GM21447 (cell line): Measurements from ENCODE around the gene TNS1.

Experiments used
- ATAC-seq: cut with Tn5 transposase; IDR thresholded peaks from one replicate; pipeline ENCODE4 v1.9.1; 2021; ENCODE audit not compliant: unreplicated experiment

TNS1 gene

DNA sequence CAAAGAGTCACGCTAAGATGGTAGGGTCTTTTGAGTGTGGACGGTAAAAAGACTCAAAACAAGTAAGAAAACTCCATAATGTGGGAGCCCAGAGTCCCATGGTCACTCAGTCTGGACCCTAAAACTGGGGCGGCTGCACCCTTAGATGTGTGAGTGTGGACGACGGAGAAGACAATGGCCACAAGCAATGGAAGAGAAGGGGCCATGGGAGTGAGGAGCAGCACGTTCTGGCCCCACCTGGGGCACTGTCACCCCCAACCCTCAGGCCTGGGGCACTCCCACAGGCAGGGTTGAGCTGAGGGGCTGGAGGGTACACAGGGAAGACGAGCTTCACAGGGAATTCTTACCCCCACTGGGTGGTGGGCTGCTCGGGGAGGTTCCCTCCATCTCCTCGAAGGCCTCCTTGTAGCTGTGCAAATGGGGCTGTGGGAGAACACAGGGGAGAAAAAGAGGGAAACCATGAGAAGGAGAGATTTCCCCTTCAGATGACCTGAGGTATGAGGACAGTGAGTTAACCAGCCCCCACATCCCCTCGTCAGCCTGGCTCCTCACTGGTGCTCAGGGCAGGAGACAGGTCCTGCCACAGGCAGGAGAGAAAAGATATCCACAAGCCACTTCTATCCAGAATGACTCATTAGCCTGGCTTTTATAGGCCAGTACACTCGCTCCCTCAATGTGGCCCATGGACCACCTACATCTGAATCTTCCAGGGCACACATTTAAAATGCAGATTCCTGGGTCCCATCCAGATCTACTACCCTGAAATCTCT is 167.9 kb downstream of the TNS1 start:
- no peak for ATAC-seq

DNA sequence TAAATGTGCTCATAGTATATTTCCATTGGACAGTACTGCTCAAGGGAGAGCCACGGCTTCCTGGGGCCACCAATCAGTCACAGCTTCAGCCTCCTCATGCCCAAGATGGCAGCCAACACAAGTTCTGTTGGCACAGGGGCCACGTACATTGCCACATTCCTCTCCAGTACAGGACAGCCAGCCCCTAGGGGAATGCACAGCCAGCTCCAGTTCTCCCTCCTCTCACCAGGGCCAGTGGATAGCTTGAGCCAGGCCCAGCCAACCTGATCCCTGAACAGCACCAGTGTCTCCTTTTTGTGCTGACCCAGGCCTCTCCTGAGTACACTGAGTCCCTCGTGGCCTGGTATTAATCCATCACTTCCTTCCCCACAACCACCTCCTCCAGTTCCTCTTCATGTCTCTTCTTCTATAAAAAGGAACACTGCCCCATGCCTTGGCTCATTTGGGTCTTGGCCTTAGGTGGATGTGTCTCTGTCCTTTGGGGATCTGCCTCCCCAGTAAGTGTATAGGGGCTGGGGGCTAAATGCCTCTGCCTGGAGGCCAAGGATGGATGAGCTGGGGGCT is 168.7 kb downstream of the TNS1 start:
- ATAC-seq: no peak

DNA sequence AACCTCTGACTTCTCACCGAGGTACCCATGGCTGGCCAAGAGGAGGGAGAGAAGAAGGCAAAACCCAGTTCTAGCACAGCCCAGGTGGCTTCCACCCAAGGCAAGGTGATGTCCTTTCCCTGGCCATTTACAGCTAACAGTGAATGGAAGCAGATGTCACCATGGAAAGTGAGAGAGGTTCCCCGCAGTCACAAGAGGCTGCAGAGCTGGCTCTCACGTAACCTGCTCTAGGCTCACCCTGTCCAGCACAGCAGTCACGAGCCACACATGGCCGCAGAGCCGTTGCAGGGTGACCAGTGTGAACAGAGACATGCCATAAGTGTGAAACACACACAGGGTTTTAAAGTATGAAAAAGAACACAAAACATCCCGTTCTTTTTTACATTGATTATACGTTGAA is 169.4 kb downstream of the TNS1 start:
- no peak for ATAC-seq

DNA sequence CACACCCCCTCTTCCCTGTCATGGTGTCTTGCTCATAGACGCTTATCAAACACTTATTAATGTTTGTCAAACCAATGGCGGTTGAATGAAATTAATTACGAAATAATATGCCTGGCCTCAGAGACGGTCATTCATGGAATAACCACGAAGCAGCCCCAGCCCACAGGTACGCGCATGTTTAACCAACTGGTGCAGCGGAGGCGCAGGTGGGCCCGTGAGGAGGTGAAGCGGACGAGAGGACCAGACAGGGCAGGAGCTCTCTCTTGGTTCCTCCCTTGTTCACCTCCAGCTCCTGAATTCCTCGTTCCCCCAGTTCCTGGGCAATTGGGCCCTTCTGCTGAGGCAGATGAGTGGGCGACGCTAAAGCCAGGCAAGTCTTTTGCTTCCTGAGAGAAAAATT is 169.8 kb downstream of the TNS1 start:
- no peak for ATAC-seq

DNA sequence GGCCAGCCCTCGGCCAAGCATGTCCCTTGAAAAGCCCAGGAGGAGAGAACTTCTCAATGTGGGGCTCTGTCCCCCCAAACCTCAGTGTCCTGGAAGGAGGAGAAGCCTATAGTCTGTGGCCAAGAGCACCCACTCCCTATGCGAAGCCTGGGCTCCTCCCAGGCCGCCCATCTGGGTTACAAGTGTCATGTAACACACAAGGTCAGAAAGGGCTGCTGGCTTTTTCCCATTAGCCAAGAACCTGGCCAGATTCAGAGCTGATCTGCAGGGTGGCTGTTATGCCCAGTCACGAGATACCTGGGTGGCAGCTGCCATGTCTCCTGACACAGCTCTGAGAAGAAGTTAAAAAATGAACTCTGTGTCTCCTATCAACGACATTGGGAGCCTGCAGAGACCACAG is 170.7 kb downstream of the TNS1 start:
- no peak for ATAC-seq

DNA sequence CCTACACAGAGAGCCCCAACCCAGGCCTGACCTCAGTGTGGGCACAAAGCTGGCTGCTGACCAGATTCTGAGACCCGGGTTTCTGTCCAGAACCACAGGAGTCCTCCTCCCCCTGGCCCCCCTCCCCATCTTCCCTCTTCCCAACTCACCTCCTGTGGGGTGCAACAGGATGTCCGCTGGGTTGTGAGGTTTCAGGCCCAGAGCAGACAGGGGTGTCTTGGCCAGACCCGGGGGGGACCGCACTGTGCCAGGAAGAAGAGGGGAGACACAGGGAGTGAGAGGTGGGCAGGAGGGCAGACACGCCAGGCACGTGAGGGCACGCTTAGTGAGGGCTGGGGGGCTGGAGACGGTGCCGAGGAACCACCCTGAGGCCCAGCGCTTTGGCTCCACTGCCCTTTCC is 171.5 kb downstream of the TNS1 start:
- ATAC-seq: no peak

DNA sequence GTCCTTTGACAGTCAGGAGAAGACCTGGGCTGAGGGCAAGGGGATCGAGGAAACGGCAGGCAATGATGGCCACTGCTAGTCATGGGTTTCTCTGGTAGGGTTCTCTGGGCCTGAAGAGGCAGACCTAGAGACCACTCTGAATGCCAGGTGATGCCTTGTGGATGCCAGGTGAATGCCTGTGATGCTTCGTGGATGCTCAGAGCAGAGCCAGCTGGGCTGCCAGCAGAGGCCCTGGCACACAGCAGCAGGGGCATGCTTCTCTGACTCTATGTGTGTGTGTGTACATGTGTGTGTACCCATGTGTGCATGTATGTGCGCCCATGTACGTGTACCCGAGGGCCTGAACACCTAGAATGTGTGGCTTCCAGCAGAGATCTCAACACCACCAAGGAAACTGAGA is 172.0 kb downstream of the TNS1 start:
- ATAC-seq: no peak

DNA sequence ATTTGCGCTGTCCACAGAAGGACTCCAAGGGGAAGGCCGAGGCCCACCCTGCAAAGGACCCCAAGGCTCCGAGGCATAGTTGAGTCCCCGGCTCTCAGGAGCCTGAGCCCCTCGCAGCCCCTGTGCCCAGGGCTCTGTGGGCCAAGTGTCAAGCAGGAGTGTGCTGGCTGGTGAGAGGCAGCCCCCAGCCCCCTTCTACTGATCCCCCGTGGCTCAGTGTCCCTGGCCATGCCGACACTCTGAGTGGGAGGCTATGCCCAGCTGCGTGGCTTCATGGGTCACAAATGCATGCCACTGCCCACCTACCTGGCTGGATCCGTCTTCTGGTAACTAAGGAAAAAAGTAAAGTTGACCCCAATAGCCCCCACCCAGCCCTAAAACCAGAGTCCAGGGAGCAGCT is 172.7 kb downstream of the TNS1 start:
- ATAC-seq: no peak

DNA sequence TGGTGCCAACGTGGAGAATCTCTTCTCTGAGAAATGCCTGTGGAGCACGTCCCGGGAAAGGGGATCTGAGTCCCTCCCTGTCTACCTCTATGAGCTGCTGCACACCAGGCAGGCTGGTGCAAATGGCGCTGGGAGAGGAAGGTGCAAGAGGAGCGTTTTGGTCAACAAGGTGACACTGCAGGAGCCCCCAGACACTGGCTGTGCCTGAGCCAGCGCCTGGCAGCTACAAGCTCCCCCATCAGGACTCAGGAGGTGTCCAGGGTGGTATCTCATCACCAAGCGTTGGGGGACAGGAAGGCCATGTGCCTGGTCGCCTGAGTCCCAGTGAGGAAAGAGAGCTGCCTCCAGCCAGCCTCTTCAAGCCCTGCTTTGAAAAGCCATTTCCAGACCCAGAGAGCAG is 173.4 kb downstream of the TNS1 start:
- ATAC-seq: no peak

DNA sequence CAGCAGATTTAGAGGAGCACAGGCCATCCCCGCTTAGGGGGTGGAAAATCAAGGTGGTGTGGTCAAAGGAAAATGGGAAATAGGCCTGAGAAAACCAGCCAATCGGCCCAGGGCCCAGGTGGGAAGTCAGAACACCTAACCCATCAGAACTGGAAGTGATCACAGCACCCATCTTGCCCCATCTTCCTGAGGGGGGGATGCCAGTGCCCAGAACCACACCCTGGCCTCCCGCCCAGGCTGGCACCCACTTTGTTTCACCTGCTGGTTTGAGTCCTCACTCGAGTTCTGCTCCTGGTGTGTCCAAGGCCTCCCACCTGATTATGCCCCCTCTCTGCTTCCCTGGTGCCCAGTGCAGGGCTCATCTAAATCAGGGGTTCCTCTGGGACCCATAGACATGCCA is 174.5 kb downstream of the TNS1 start:
- no peak for ATAC-seq

DNA sequence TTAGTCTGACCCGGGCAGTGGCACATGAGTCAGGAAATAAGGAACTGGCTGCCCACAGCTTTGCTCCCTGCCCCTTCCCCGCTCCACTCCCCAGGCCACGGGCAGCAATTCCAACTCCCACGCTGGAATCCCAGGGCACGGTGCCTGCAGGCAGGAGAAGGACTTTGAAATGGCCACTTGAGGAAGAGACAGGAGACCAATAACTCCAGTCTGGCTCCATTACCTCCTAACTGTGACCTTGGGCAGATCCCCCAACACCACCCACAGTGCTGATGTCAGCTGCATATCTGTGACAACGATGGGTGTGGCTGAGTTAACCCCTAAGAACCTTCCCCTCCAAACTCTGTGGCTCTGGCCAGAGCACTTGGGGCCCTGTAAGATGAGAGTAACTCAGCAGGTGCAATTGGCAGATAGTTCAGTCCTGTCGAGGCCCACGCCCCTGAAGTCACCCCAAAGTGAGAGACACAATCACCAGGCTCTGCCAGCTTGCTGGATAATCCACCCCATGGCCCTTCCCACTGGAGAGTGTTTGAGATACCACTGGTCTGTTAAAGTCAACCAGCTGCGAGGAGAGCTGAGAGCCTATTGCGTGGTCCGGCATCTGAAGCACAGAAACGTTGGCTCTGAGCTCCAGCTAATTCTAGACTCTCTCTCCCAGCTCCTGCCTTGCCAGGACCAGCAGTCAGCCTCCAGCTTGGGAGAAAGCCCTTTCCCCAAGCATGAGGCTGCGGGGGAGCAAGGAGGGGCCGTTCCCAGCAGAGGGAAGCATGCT is 175.2 kb downstream of the TNS1 start:
- ATAC-seq: no peak

DNA sequence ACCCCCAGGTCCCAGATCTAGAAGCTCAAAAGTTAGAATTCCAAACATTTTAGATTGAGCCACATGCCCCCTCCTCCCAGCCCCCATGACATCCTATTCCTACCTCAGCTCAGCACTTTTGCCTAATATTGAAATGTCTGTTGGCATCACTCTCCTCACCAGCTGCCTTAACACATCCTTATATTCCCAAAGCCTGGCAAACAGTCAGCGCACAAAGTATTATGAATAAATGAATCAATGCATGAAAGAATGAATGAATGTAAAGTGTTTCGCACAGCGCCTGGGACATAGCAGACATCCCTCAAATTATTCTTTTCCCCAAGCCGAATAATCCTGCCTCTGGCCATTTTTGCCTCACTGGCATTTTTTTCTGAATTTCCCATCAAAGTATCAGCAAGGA is 175.8 kb downstream of the TNS1 start:
- no peak for ATAC-seq

DNA sequence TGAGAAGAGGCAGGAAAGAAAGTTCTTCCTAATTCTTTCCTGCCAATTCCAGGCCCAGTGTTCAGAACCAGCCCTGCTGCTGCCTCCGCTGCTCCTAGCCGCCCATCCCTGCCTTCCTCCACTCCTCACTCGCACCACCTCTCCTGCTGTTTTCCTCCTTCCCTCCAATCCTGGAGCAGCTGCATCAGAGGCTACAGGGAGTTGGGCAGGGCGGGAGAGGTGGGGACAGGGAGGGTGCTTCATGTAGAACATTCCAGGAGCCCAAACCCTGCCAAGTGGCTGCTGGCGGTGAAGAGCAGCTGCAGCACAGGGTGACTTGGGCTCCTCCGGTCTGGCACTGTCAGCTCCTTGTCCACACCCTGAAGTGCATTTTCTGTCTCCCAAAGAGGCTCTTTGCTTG is 176.3 kb downstream of the TNS1 start:
- ATAC-seq: no peak

DNA sequence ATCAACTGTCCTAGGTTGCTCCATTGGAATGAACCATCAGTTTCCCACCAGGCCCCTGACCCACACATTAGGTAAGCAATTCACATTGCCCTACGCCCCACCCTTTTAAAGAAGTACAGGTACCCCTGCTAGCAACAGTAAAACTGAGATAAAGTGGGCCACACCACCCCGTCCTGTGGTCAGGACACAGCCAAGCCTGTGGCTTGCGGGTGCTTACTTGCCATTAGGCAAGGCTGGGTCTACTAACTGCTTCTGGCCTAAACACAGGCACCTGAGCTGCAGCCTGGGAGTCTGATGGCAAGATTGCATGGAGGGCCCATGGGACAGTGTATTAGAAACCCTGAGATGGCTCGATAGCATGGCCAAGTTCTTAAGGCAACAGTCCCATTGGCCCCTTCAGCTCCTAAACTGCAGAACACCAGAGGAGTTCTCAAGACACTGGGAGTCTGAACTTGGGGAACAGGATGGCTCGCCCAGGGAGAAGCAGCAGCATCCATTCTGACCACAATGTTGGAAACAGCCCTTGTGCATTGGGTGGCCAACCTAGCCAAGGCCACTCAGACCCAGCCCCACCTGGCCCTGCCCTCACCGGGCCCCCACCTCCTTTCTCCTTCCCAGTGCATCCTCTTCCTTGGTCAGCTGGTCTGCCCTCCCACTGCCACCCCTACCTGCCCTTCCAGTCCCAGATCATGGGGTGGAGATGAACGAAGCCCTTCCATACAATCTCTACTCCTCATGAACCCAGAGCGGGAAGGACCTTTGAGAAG is 177.1 kb downstream of the TNS1 start:
- ATAC-seq: no peak

DNA sequence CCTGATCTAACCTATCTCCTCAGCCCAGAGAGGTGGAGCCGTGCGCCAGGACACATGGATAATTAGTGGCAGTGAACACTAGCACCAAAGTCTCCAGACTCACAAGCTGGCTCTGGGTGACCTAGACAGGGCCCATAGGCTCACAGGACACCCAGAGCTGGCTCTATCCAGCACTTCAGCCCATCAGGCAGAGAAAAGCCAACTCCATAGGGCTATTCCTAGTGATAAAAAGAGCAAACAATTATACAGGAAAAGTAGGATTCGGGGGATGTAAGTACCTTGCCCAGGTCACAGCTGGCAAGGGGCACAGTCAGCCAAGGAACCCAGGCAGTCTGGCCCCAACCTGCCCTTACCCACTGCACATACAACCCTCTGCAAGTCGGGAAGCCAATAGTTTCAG is 178.6 kb downstream of the TNS1 start:
- ATAC-seq: no peak

DNA sequence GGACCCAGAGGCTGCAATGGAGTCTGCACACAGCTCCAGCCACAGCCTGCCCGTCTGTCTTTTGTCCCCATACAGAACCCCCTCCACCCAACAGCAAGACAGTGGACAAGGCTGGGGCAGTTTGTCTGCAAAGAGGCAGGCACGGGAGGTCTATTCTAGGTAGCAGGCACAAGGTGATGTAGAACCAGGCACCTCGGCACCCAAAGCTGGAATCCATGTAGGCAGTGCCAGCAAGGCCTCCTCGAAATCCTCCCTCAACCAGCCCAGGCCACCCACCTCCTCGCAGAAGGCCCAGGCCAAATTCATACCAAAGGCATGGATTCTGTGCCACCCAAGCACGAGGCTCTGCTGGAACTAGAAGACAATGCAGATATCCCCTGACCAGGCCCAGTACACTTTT is 179.2 kb downstream of the TNS1 start:
- ATAC-seq: no peak

DNA sequence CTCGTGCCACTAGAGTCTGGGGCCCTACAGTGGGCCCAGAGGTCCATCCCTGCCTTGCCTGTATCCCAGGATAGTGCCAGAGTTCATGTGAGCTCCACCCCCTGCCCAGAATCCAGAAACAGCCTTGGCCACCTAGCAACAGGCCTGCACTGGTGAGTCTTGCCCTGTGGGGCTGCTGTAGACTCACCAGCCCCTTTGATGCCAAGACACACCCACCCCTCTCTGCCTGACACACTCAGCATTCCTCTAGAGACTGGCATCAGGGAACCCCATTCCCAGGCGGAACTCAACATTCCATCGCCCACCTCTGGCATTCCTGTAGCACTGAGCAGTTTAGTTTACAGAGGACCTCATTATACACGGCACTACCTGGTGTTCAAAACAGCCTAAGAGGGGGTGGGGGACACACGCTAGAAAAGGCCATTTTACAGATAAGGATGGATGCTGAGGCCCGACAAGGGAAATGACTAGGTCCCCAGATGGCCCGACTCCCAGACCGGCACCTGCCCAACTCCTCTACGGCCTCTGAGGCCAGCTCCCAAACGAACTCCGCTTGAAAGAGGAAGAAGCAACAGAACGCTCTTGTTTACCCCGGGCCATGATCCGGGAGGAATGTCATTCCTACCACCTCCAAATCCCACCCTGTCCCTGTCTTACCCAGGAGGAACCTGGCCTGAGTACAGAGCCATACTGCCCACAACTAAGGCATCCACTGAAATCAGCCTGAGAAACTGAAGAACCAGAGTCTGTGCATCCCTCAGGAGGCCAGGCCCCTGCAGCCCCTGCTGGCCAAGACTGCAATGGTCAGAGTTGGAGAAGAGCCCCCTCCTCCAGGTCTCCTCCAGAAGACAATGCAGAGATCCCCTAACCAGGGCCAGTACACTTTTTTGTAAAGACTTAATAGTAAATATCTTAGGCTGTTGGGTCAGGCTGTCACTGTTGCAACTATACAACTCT is 180.2 kb downstream of the TNS1 start:
- no peak for ATAC-seq

DNA sequence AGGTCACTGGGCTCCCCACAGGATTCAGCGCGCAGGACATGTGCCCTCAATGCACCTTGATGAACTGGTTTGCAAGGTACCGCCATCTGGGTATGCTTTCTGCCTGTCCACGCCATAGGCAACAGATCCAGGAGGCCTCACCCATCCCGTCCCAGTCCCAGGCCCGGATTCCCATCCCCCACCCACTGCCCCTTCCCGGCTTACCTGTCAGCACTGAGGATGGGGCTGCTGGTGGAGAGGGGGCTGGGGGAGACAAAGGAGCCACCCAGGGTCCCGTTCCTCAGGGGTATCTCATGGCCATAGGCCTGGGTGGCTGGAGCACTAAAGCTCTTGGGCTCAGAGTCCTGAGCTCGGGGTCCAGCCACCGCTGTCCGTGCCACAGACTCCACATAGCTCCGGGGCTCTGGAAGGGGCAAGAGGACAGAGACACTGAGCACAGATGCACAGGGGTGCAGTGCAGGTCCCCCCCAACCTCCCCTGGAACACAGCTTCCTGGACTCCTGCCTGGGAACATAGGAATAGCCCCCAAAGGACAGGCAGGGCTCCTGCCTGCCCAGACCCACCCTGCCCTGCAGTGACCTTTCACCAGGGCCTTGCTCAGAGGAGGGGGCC is 181.2 kb downstream of the TNS1 start:
- ATAC-seq: no peak

DNA sequence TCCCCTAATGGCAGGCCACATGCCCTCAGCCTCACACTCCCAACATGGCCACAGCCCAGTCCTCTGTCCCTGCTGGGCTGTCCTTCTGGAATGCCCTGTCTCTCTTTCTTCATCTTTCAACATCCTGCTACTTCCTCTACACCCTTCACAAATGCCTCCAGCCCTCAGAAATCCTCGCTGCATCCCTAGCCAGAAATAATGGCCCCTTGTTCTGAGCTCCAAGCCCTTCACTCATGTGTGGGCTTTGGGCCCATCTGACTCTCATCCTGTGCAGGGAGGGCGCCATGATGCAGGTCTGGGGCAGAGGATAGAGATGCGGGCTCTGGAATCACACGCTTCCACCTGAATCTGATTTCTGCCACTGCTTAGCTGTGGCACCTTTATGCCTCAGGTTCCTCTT is 181.9 kb downstream of the TNS1 start:
- no peak for ATAC-seq
